Measurements from ENCODE around the gene ABCB8. TPM values are rescaled to one million over a fixed set of nuclear protein-coding genes. Genes with fewer than 3 reads are reported as not detected.

The ABCB8 gene
- total and polyA plus RNA-seq, 2 of the 8 experiments (the other 6 are each of a cell fraction or from before 2014, with no cell fraction given), result 17.7 to 27.0 TPM

DNA sequence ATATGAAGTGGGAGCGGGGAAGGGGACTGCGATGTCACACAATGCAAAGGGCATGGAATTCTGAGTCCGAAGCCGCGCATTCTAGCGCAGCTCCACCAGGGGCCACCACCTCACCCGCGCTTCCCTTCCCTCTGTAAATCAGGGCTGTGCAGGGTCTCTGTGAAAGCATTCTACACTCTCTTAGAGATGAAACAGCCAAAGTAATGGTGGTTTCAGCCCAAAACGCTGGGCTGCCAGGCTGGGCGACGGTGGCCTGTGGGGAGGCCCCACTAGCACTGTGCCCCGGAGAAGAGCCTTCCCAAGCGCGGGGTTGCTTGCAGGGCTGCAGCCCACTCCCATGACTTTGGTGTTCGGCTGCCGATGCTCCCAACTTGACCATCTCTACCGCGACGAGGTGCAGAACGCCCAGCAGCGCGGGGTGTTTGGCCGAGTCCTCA, 15.3 kb upstream of the ABCB8 start:
- Histone ChIP-seq H3K4me1 (replicated peaks in 1 of 4; ENCODE audit: control insufficient read depth in 3 of 4, insufficient read depth in 4 of 4, low read length in 3 of 4) (peaks cover 0 to 38% (median 27%) of the 10 kb centered on the region in 4 experiments; a peak in 6 of 7 replicates), H3K9me3 (ENCODE audit: insufficient read depth in 2 of 2, low read depth in 1 of 2, low read length in 1 of 2) (no peaks in the 10 kb centered on the region), H4K8ac (ENCODE audit: extremely low read depth, insufficient read depth, low read length) (peak overlapping the region; percentile 23; the same call in 1 of the 2 replicates), H3K4ac (replicated peaks; ENCODE audit: insufficient read length, low read depth, low read length) (no peak overlapping the region), H4K5ac (ENCODE audit: insufficient read length, low read depth, low read length) (no peak overlapping the region), H3K36me3 (ENCODE audit: control insufficient read depth in 2 of 4, insufficient read depth in 4 of 4, low read length in 3 of 4) (no peaks in the 10 kb centered on the region), H3K23ac (ENCODE audit: insufficient read length) (no peak overlapping the region), H3K27me3 (replicated peaks in 1 of 4; ENCODE audit: control insufficient read depth in 3 of 4, extremely low read depth in 1 of 4, insufficient read depth in 3 of 4, low read length in 3 of 4) (peaks cover 0 to 15% (median 12%) of the 10 kb centered on the region in 4 experiments; a peak in 6 of 7 replicates), H3K14ac (ENCODE audit: insufficient read length) (no peak overlapping the region), H3K79me1 (ENCODE audit: low read depth, low read length) (no peaks in the 10 kb centered on the region; the same call in 1 of the 2 replicates), H3K4me2 (ENCODE audit: insufficient read depth in 1 of 2, low read depth in 2 of 2, low read length in 2 of 2) (peak overlapping the region; percentile 60 to 68), H3K79me2 (ENCODE audit: control insufficient read depth in 1 of 2, insufficient read depth in 2 of 2, low read length in 2 of 2) (no peaks in the 10 kb centered on the region), H2BK20ac (ENCODE audit: low read length) (no peak overlapping the region), H3K23me2 (ENCODE audit: low read depth, low read length) (no peaks in the 10 kb centered on the region; the same call in 1 of the 2 replicates), H4K91ac (replicated peaks; ENCODE audit: insufficient read length, low read length) (peak overlapping the region; percentile 5), H2BK120ac (replicated peaks; ENCODE audit: low read depth, low read length) (no peak overlapping the region), H3K27ac (ENCODE audit: low read depth, low read length) (no peak overlapping the region), H3K18ac (ENCODE audit: extremely low read depth, low read length) (no peak overlapping the region), H2AFZ (ENCODE audit: low read length) (no peak overlapping the region), H2BK15ac (ENCODE audit: low read length) (peak overlapping the region; percentile 72; the same call in 1 of the 2 replicates), H3K9ac (replicated peaks in 1 of 4; ENCODE audit: extremely low read depth in 1 of 4, low read depth in 3 of 4, low read length in 3 of 4) (0 out of 7 replicates have a peak overlapping the region, but pooled peaks of 2 of the 4 experiments have one; percentile 29 to 38), H4K20me1 (replicated peaks in 1 of 2; ENCODE audit: control insufficient read depth in 1 of 2, insufficient read depth in 2 of 2, low read length in 2 of 2) (no peaks in the 10 kb centered on the region), H2BK5ac (ENCODE audit: low read depth, low read length) (peak overlapping the region; percentile 50; the same call in 1 of the 2 replicates), H3K4me3 (ENCODE audit: extremely low read depth in 1 of 4, insufficient read depth in 2 of 4, low read depth in 3 of 4, low read length in 4 of 4) (peak overlapping the region in 3 of 4 experiments; percentile 4 to 53 (median 7); a peak in 4 of 8 replicates), H3K56ac (replicated peaks; ENCODE audit: insufficient read length, low read depth, low read length) (no peak overlapping the region), H2BK12ac (ENCODE audit: low read depth, low read length) (peak overlapping the region; percentile 72; the same call in 1 of the 2 replicates), H2AK5ac (ENCODE audit: low read depth, low read length) (no peak overlapping the region)
- 41% methylated on average over 16 of the region's 23 CpGs; no CpG with 5 or more reads in 1 of the 2 experiments for WGBS, 2 experiments (ENCODE audit: extremely low coverage in 1 of 2, insufficient coverage in 1 of 2, insufficient read length in 1 of 2, insufficient replicate concordance in 2 of 2, low coverage in 1 of 2, low lambda C conversion rate in 2 of 2, missing lambda C conversion rate in 1 of 2)
- DNase-seq (ENCODE audit: low read depth in 1 of 2, low spot score in 2 of 2), result peak in 1 of 2 experiments; percentile 73
- ChIA-PET CTCF (ENCODE audit: partially characterized antibody) (interaction anchor here (0.8 to 11.5 kb wide), 26 partner anchors 8 to 166 kb away, joined by 3 to 142 read pairs (median 4); partner anchors contain the start of genes ATG9B and NOS3), POLR2A (ENCODE audit: partially characterized antibody) (interaction anchor here (0.8 to 1.6 kb wide), 6 partner anchors 8 to 64 kb away, joined by 3 to 6 read pairs (median 4); no protein-coding TSS in a partner anchor)
- TF ChIP-seq CTCF (IDR thresholded peaks at IDR 0.05; ENCODE audit: control extremely low read depth in 1 of 3, insufficient read depth in 1 of 3, low read depth in 1 of 3, low read length in 3 of 3) (peak in 2 of 3 experiments; percentile 59 to 76; a peak in 3 of 4 replicates), E2F6 (IDR thresholded peaks at IDR 0.05) (no peak), RAD21 (IDR thresholded peaks at IDR 0.05 in 1 of 2, conservative IDR thresholded peaks at IDR 0.05 in 1 of 2; ENCODE audit: low read depth in 2 of 2, low read length in 2 of 2) (peak; percentile 56 to 62), TEAD4 (IDR thresholded peaks at IDR 0.05; ENCODE audit: low read depth, low read length) (peak; percentile 69), EZH2 (IDR thresholded peaks at IDR 0.05; ENCODE audit: low read depth, low read length, severe bottlenecking) (no peak)
- peak; percentile 84 for FAIRE-seq
